Adipose tissue (tissue), 3 donors: ENCODE data around the gene ENO3. TPM values are rescaled to one million over a fixed set of nuclear protein-coding genes. Genes with fewer than 3 reads are reported as not detected.
"Not testable (repeated sequence)": the region's sequence is repeated elsewhere in the genome, so short reads cannot be mapped to it uniquely, and the experiment has no call there.

Experiments
- H3K27ac ChIP-seq: one replicate; pipeline ENCODE4 v1.5.1; 2013; ENCODE audit warnings: low read depth, low read length
- WGBS, 3 donors: extraction: QIAGEN DNeasy Blood & Tissue Kit; methylation state at CpG; one replicate each; pipeline ENCODE4 v1.1.7; 2013; 5-methylcytosine and 5-hydroxymethylcytosine counted together
- polyA plus RNA-seq, 3 donors: library from polyadenylated mRNA; stranded (reverse); fragments of 200-250 nt; gene quantifications; one replicate each; pipeline ENCODE4 v1.2.3, GENCODE V29; 2013
- donor health status: healthy with polysubstance abuse.
- donor health status: Bipolar disorder and iron deficiency.
- donor health status: healthy.

The ENO3 gene
- 10 to 100 TPM in 1 of 3 donors, 1 to 10 TPM in 2; 5.1 to 13.5 (median 6.4) TPM for polyA plus RNA-seq

DNA sequence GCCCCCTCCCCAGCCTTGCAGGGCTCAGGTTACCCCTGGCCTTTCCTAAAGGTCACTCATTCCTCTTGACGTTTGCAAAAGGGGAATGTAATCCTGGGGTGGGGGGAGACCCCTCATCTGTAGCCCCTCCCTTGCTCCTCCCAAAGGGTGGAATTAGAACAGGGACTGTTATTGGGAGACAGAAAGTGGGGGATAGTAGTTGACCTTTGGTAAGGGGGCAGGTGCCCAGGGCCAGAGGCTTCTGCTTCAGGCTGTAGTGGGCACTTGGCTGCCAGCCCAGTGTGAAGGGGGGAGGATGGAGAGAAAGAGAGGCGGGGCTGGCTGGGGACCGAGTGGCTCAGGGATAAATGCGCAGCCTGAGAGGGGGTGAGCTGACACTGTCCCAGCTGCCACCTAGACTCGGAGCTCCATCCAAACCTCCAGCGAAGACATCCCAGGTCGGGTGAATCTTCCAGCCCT, at the start of gene ENO3:
TSS of gene ENO3 (plus strand) at position 374 of the 459 bp plus-strand sequence. CDS start 711 bp downstream, outside the sequence.
- peak within 1 kb of the TSS; percentile 45 for H3K27ac ChIP-seq
- 41 to 55% (median 53%) methylated on average over 7 of the region's 7 CpGs for WGBS, 3 donors

DNA sequence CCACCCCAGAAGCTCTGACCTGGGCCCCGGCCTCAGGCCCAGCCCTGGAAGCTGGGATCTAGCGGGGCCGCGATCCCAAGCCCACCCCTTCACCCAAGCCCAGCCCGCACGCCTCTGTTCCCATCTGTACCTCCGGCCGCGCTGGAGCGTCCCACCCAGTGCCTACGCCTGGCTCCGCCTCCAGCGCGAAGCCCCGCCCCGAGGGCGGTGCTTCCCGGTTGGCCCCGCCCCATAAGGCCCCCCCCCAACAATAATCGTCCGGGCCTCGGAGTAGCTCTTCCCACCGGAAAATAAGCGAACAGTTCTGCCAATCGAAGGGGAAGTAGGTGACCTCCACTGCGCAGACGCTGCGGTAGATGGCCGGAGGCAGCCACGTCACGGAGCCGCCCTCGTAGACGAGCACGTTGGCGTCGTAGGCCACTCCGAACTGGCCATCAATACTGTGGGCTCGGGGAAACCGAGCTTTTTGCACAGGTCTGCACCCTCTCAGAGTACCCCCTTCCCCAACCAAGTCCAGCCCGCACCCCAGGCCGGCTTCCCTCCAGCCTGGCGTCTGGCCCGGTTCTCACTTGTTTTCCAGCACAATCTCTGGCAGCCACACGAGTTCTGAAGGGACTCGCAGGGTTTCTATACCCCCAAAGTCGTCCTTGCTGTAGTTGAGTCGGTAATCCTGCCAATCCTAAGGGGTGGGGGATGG, 49.1 kb upstream of the ENO3 start:
- H3K27ac ChIP-seq, result no peak overlapping the region
- 30 to 54% (median 50%) methylated on average over 35 to 48 of the region's 48 CpGs for WGBS, 3 donors

DNA sequence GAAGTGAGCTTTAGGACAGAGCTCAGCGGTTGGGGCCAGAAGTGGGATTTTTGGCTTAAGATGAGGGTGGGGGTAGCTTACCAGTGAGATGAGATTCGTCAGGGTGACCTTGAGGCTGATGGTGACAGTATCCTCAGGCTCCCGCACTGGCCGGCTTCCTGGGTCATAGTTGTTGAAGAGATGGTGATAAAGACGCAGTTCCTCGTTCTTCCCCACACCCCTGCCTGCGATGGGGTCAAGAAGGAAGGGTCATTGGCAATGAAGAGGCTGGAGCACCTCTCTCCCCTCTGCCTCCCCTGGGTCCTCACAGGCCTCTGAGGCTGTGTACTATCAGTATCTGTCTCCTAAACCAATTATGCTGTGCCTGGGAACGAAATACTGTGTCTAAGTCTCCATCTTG, 48.4 kb upstream of the ENO3 start:
- no peak overlapping the region for H3K27ac ChIP-seq
- WGBS, 3 donors, result 61 to 72% (median 61%) methylated on average over 6 to 8 of the region's 8 CpGs

DNA sequence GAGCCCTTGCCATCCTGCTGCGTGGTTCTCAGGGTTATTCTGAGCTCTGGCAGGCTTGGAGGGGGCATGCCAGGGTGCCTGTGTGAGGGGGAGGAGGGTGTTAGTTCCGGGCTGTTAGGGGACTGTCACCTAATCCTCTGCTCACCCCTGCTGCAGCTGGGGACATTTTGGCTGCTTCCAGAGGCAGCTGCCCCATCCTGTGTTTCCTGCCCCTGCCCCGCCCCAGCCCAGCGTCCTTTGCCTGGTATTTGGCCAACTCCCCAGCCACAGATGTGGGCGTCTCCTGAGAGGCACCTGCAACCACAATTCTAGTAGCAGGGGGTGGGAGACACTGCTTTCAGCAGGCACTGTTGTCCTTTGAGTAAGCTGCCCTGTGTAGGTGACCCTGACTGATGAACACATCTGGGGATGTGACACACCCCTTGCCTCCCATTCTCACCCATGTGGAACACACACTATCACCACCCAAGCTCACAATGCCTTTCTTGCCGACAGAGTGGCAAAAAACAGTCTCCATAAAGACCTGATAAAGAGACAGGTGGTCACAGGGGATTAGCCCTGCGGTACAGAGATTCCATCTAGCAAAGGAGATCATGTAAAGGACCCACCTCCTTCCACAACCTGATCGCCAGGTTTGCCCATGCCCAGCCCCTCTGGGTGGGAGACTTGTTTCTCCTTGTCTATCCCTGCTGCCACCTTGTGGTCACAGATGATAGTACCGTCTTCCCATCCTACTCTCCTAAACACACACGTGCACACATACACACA, 47.7 kb upstream of the ENO3 start, which contains the start of gene CHRNE:
TSS of gene CHRNE (minus strand) at position 48 of the 768 bp plus-strand sequence. CDS start at position 13, 35 bp downstream.
- WGBS, 3 donors, result 11 to 21% (median 13%) methylated on average over 9 to 10 of the region's 10 CpGs
- H3K27ac ChIP-seq, result no peak within 1 kb of the TSS

DNA sequence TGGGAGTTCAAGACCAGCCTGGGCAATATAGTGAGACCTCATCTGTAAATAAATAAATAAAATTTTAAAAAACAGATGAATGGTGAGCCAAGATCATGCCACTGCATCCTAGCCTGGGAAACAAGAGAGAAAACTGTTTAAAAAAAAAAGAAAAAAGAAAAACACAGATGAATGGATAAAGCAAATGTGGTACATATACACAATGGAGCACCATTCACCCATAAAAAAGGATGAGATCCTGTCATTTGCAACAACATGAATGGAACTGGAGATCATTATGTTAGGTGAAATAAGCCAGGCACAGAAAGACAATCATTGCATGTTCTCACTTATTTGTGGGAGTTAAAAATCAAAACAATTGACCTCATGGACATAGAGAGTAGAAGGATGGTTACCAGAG, 44.3 kb upstream of the ENO3 start:
- not testable (repeated sequence) for H3K27ac ChIP-seq

DNA sequence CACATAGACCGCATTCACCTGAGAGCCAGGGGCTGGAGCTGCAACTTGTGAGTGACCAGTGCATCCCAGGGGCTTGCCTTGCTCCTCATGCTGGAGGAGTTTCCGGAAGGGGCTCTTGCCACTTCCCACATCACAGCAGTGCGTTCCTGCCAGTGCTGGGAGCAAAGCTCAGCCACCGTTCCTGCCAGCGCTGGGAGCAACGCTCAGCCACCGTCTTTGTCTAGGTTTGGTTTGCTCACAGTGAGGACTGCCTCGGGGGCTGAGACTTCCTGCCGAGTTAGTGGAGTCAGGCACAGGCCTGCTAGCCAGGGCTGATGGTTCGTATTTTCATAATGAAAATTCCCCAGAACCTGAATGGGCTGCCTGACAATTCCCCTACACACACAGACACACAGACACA, 42.6 kb upstream of the ENO3 start:
- H3K27ac ChIP-seq, result no peak overlapping the region
- 49 to 58% (median 57%) methylated on average over 10 of the region's 10 CpGs for WGBS, 3 donors

DNA sequence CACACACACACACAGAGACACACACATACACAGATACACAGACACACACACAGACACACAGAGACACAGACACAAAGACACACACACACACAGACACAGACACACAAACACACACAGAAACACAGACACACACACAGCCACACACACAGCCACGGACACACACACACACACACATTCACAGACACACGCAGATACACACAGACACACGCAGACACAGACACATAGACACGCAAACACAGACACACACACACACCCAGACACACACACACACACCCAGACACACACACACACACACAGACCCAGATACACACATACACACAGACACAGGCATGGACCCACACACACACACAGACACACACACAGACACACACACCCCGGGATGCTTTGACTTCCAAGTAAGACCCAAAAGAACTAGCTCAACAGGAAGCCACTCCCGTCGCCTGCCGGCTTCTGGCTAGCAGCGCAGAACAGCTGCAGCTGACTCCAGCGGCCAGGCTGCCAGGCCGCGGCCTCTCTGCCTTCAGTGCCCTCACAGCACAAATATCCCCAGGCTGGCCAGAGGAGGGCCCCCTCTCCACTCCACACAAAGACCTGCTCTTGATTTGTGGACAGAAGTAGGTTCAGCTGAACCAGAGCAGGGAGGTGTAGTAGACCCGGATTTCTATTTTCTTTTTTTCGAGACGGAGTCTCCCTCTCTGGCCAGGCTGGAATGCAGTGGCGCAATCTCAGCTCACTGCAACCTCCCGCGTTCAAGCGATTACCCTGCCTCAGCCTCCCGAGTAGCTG, 42.0 kb upstream of the ENO3 start:
- no peak overlapping the region for H3K27ac ChIP-seq
- WGBS, 3 donors, result 15 to 22% (median 19%) methylated on average over 16 to 20 of the region's 20 CpGs

DNA sequence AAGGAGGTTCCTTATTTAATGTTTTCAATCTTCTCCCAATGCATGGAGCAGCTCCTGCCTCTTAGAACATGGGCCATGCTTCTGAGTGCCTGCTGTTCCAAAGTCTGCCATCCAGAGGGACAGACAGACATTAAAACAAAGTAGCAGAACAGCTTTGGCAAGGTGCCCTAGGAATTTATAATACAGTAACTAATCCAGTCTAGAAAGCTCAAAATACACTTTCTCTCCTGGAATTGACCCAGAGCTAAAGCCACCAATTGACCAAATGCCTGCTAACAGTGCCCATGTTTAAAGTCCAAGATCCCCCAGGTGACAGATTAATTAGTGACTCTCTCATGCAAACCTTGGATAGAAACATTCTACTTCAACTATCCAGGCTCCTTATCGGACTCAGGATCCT, 36.9 kb upstream of the ENO3 start:
- WGBS, 3 donors, result 40 to 85% (median 85%) methylated on average over 1 of the region's 1 CpG

DNA sequence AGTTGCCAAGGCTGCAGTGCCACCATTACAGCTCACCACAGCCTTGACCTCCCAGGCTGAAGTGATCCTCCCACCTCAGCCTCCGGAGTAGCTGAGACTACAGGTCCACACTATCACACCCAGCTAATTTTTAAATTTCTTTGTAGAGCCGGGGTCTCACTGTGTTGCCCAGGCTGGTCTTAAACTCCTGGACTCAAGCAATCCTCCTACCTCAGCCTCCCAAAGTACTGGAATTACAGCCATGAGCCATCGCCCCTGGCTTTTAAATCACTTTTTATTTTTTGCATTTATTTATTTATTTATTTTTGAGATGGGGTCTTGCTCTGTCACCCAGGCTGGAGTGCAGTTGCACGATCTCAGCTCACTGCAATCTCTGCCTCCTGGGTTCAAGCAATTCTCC, 36.4 kb upstream of the ENO3 start:
- WGBS, 3 donors, result 79 to 91% (median 90%) methylated on average over 4 of the region's 4 CpGs
- H3K27ac ChIP-seq, result not testable (repeated sequence)

More for the DNA sequence above, 36.9 kb upstream of the ENO3 start:
- no peak overlapping the region for H3K27ac ChIP-seq

DNA sequence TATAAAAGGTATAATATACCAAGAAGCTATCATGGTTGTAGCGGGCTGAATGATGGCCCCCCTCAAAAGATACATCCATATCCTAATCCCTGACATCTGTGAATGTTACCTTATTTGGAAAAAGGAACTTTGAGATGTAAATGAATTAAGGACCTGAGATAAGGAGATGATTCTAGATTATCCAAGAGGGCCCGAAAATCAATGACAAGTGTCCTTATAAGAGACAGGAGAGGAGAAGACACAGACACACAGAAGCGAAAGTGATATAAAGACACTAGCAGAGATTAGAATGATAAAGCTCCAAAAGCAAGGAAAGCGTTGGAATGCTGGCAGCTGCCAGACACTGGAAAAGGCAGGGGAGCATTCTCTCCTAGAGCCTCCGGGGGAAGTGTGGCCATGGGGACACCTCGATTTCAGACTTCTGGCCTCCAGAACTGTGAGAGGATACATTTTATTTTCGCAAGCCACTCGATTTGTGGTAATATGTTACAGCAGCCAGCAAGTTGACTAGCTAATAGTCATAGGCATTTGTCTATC, 31.3 kb upstream of the ENO3 start:
- no peak overlapping the region for H3K27ac ChIP-seq
- WGBS, 3 donors, result 68 to 73% (median 73%) methylated on average over 8 of the region's 8 CpGs

DNA sequence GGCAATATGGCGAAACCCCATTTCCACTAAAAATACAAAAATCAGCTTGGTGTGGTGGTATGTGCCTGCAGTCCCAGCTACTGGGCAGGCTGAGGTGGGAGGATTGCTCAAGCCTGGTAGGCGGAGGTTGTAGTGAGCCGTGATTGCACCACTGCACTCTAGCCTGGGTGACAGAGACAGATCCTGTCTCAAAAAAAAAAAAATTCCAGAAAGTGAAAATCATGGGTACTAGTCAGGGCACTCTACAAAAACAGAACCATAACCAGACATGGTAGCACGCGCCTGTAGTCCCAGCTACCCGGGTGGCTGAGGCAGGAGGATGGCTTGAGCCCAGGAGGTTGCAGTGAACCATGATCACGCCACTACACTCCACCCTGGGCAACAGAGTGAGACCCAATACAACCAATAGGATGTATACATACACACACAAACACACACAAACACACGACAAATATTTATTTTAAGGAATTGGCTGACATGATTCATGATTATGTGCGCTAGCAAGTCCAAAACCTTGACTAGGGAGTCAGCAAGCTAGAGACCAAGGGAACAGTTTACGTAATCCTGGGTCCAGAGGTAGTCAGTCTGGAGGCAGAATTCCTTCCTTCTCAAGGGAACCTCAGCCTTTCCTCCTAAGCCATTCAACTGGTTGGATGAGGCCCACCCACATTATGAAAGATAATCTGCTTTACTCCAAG, 30.4 kb upstream of the ENO3 start:
- 74 to 81% (median 75%) methylated on average over 10 of the region's 10 CpGs for WGBS, 3 donors
- no peak overlapping the region for H3K27ac ChIP-seq

DNA sequence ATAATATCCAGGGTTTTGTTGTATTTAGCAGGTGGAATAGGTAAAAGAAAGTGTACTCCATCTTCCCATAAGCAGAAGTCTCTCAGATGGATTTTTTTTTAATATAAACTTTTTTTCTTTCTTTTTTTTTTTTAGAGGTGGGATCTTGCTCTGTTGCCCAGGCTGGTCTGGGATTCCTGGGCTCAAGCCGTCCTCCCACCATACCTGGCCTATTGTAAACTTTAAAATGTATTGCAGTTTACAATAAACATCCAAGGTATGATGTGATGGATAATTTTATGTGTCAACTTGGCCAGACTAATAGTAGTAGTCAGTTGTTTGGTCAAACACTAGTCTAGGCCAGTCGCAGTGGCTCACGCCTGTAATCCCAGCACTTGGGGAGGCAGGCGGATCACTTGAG, 29.6 kb upstream of the ENO3 start:
- no peak overlapping the region for H3K27ac ChIP-seq
- 92 to 95% (median 95%) methylated on average over 4 of the region's 4 CpGs for WGBS, 3 donors

DNA sequence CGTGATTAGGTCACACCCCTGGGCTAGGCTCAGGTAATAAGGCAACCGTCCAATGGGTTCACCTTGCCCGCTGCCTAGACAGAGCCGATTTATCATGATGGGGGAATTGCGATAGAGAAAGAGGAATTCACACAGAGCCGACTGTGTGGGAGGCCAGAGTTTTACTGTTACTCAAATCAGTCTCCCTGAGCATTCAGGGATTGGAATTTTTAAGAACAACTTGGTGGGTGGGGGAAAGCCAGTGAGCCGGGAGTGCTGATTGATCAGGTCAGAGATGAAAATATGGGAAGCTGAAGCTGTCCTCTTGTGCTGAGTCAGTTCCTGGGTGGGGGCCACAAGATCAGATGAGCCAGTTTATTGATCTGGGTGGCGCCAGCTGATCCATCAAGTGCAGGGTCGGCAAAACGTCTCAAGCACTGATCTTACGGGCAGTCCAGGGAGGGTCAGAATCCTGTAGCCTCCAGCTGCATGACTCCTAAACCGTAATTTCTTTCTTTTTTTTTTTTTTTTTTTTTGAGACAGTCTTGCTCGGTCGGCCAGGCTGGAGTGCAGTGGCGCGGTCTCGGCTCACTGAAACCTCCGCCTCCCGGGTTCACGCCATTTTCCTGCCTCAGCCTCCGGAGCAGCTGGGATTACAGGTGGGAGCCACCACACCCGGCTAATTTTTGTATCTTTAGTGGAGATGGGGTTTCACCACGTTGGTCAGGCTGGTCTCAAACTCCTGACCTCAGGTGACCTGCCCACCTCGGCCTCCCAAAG, 24.2 kb upstream of the ENO3 start:
- WGBS, 3 donors, result 83 to 86% (median 84%) methylated on average over 24 of the region's 24 CpGs
- H3K27ac ChIP-seq, result not testable (repeated sequence)

DNA sequence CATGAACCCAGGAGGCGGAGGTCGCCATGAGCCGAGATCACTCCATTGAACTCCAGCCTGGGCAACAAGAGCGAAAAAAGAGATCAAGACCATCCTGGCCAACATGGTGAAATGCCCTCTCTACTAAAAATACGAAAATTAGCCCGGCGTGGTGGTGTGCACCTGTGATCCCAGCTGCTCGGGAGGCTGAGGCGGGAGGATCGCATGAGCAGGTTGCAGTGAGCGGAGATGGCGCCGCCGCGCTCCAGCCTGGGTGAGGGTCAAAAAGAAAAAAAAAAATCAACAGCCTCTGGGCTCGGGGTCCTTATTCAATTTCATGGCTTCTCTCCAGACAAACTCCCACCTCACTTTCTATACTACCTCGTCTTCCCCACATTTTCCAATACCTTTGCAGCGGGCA, 22.0 kb upstream of the ENO3 start:
- no peak overlapping the region for H3K27ac ChIP-seq
- 95 to 98% (median 96%) methylated on average over 18 of the region's 18 CpGs for WGBS, 3 donors

DNA sequence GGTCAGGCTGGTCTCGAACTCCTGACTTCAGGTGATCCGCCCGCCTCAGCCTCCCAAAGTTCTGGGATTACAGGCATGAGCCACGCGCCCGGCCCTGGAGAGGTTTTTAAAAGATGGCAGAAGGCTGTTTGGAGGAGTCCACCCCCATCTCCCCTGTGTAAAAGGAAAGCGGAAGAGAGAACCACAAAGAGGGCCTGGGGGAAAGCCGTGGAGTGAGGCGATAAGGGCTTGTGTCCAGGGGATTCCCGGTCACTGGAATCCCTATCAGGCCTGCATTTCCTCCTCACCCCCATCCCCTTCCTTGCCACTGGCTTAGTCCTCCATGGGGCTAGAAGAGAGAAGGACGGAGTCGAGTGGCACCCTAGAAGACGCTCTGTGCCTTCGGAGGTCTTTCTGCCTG, 19.0 kb upstream of the ENO3 start, which contains the start of gene GP1BA:
TSS of gene GP1BA (plus strand) at position 315 of the 400 bp plus-strand sequence. CDS start 328 bp downstream, outside the sequence.
- WGBS, 3 donors, result 53 to 82% (median 53%) methylated on average over 14 of the region's 14 CpGs
- H3K27ac ChIP-seq, result no peak within 1 kb of the TSS

DNA sequence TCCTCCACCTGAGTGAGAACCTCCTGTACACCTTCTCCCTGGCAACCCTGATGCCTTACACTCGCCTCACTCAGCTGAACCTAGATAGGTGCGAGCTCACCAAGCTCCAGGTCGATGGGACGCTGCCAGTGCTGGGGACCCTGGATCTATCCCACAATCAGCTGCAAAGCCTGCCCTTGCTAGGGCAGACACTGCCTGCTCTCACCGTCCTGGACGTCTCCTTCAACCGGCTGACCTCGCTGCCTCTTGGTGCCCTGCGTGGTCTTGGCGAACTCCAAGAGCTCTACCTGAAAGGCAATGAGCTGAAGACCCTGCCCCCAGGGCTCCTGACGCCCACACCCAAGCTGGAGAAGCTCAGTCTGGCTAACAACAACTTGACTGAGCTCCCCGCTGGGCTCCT, 18.2 kb upstream of the ENO3 start:
- H3K27ac ChIP-seq, result no peak overlapping the region
- WGBS, 3 donors, result 79 to 94% (median 92%) methylated on average over 12 of the region's 12 CpGs

DNA sequence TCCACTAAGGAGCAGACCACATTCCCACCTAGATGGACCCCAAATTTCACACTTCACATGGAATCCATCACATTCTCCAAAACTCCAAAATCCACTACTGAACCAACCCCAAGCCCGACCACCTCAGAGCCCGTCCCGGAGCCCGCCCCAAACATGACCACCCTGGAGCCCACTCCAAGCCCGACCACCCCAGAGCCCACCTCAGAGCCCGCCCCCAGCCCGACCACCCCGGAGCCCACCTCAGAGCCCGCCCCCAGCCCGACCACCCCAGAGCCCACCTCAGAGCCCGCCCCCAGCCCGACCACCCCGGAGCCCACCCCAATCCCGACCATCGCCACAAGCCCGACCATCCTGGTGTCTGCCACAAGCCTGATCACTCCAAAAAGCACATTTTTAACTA, 17.3 kb upstream of the ENO3 start:
- 69 to 79% (median 76%) methylated on average over 12 to 16 of the region's 16 CpGs for WGBS, 3 donors
- no peak overlapping the region for H3K27ac ChIP-seq
